Anterior cingulate cortex (tissue), 58 donors: ENCODE measurements around the gene ARHGAP24.
"Not testable (repeated sequence)": the region's sequence is repeated elsewhere in the genome, so short reads cannot be mapped to it uniquely, and the experiment has no call there.

Source experiments
- DNase-seq, 58 donors: peaks; one replicate each; lab custom pipeline; 2025; lab: John Stamatoyannopoulos, UW

ARHGAP24 gene

GRCh38 chr4:85478576-85478975 is 3.6 kb downstream of the ARHGAP24 start:
- no peak for DNase-seq

DNA sequence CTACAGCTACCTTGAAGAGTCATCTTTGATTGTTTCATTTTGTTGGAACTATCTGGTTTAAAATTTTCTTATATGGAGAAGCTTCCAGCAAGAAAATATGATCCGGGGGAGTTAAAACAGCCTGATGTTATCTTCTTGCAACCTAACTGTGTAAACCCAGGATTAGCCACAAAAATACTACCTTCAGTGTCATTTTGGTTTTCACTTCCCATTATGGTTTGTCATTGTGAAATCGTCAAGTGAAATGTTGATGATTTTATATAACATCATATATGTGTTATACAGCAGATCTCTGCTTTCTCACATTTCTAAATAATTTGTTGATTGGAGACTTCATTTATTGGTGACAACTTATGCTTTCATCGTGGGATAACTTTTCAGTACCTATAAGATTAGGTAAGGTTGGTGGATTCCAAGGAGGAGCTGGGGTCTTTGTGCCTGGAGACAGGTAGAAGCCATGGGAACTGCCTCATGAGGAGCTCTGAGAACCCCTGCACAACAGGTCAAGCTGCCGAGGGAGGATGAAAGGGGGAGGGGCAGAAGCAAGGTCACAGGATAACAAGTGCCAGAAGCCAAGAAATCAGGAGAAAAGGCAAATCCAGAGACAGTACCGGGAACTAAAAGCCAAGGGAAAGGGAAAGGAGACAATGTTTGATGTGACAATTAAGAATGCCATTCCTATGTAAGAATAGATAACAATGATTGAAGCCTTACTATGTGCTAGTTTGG is 7.2 kb downstream of the ARHGAP24 start:
- no peak for DNase-seq

GRCh38 chr4:85486425-85487086 is 11.6 kb downstream of the ARHGAP24 start:
- no peak for DNase-seq

GRCh38 chr4:85488416-85488815 is 13.5 kb downstream of the ARHGAP24 start:
- DNase-seq: no peak

GRCh38 chr4:85489273-85489981 is 14.5 kb downstream of the ARHGAP24 start:
- DNase-seq: no peak

GRCh38 chr4:85491527-85491926 is 16.6 kb downstream of the ARHGAP24 start:
- DNase-seq: no peak

DNA sequence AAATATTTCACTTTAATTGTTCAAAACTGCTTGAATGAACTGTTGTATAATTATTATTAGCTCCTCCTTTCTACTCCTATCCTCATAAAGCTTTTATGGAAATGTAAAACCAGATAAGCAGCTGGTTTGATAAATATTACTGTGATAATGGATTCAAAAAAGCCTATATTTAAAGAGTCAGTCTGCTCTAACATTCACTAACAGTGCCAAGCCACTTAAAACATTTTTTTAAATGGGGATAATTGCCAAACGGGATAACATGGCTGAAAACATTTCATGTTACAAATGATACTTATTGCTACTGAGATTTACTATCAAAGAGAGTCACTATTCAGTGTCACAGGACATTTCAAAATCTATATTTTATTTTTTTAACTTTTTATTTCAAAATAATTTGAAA is 17.4 kb downstream of the ARHGAP24 start:
- no peak for DNase-seq

DNA sequence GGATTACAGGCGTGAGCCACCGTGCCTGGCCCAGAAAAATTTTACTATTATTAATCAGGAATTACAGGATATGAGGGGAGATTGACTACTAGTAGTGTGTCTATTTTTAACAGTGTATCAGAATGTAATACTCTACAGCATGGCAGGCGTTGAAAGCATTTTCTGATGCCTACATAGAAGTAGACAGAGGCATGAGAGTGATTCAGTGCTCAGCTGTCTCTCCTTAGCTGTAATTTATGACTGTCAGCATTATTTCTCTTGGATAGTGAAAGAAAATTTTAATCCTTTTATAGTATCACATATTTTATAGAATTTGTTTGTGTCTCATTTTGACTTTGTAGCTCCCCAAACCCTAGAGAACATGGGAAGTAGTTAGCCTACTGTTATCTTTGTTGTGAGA is 20.7 kb downstream of the ARHGAP24 start:
- no peak for DNase-seq

DNA sequence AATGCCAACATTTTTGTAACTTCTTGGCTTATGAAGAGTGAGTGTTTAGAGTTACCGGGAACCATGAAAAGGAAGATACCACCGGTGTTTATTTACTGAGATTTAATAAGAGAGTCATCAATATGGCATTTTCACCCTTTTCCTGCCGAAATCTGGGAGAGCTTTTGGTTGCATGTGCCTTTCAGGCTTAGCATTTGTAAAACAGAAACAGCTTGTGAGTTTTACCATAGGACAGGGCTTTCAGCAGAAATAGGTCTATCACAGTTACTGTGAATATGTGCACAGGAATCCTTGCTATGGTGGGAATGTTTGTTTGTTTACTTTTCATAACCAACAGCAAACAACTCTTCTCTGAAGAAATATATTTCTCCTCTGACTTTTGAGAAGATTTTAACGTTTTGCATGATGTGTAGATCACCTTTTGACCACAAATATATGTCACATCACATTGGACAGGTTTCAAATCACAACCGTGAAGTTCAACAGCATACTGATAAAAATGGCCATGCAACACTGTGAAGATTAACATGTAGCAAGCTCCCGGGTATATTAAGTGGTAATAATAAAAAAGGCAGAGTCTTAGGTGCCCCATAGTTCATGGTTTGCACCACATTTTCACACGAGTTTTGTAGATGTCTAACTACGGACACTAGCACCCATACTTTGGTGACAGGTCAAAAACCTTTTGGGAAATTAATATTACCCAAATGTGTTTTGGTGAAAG is 21.3 kb downstream of the ARHGAP24 start:
- DNase-seq: no peak

DNA sequence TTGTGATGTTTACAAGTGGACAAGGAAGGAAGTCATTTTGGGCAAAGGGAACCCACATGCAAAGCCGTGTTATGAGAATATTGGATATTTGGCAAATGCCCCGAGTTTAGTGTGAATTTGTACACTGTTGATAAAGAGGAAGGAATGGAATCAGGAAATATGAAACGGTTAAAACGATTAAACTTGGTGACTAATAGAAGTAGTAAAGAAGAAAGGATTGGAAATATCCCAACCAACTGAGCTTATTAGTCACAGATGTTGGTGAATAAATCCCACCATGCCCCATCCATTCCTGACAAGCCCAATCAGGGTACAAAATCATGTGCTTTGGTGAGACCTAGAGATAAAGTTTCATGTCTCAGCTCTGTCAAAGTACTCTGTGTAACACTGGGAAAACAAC is 22.0 kb downstream of the ARHGAP24 start:
- no peak for DNase-seq

GRCh38 chr4:85498068-85498733 is 23.3 kb downstream of the ARHGAP24 start:
- peak in 19 of 58 donors; percentile 0 to 29 (median 4) for DNase-seq

DNA sequence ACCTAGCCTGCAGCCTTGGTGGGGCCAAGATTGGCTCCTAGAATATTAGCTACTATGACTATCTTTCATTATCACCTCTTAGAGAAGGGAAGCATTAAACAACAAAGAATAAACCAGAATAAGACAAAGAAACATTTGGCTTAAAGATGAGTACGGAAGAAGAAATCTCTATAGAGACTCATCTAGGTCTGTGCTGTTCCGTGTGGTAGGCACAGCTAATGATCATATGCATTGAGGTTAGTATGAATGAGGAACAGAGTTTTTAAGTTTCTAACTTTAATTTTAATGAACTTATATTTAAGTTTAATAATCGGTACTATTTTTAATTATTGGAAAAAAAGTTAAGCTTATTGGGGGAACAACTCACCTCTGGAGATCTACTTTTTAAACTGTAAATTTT is 24.6 kb downstream of the ARHGAP24 start:
- no peak for DNase-seq

- DNase-seq: no peak
These were observed 25.3 kb downstream of the ARHGAP24 start for GRCh38 chr4:85500110-85500867.

GRCh38 chr4:85501145-85501544 is 26.2 kb downstream of the ARHGAP24 start:
- DNase-seq: not testable (repeated sequence)

DNA sequence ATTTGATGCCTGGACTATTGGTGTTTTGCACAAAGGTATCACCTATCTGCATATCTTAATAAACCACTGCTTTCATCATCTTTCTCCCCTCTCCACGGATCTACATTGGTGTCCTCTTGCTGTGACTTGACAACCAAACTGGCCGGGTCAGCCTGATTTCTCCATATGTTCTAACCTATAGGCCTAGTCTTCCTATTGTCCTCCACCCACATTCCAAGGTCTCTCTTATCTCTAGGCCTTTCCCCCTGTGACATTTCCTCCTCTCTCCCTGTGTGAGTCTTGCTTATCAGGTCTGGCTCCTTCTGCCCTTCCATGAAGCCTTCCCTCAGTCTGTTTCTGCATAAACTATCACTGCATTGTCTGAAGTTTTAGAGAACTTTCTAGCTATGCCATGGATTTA is 33.7 kb downstream of the ARHGAP24 start:
- DNase-seq: no peak

- DNase-seq: no peak
These were observed 35.1 kb downstream of the ARHGAP24 start for GRCh38 chr4:85509882-85510631.

DNA sequence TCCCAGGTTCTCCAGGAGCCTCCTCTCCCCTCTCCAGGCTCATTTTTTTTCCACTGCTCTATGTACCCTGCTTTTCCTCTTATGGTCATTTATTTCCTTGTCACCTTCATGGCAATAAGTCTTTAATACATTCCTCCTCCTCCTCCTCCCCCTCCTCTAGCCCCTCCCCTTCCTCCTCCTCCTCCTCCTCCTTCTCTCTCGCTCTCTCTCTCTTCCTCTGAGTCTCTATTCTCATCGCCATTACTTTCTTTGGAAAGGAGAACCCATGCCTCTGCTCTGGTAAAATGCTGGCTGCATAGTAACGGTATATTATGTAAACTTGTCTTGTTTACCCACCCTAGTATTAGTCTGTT is 35.7 kb downstream of the ARHGAP24 start:
- DNase-seq: no peak

DNA sequence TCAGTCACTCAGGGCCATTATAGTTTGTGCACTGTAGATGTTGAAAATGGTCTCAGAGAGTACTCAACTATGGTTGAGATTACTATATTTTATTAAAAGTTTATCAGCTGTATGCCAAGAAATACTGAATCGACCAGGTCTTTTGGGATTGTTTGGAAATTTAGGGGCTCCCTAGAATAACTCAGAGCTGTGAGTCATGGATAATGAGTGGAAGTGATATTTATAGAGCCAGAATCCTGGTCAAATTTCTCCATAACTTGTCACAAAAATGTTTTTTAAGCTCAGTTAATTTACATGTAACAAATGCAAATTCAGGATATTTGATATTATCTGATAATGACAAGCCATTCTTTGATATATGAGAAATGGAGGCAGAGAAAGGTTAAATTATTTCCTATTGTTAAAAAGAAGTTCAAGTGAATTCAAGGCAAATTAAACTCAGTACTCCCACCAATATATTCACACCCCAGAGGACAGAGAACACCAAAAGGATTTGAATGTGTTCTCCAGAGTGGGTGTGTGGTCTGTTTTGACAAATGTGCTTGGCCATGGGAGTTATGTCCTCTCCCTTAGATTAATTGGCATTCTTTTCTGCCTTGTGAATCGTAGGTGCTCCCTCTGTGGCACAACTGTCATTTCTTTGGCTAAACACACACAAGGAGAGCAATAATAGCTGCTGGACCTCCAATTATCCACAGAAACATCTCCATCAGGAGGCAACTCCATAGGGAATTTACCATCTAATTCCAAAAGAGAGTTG is 37.7 kb downstream of the ARHGAP24 start:
- DNase-seq: no peak
